ENCODE results near the gene ADARB2.

ADARB2 gene

GRCh38 chr10:1210667-1211066 is 526.7 kb downstream of the ADARB2 start:
- Histone ChIP-seq H4K20me1 (ENCODE audit: control insufficient read depth, insufficient read depth, low read depth, low read length) (no peaks in the 10 kb centered on the region), H3F3A (ENCODE audit: control insufficient read depth, insufficient read depth) (no peaks in the 10 kb centered on the region), H3K27me3 (ENCODE audit: control insufficient read depth, low read length) (no peaks in the 10 kb centered on the region), H3K4me1 (ENCODE audit: control insufficient read depth, low read length) (no peaks in the 10 kb centered on the region), H3K79me2 (ENCODE audit: control insufficient read depth, low read length) (no peaks in the 10 kb centered on the region), H3K4me3 (ENCODE audit: low read length) (no peak overlapping the region), H3K36me3 (ENCODE audit: control insufficient read depth, low read length) (no peaks in the 10 kb centered on the region), H3K9me2 (replicated peaks; ENCODE audit: control insufficient read depth, low read length) (no peaks in the 10 kb centered on the region), H3K9me3 (ENCODE audit: control insufficient read depth, insufficient read depth, low read length) (no peaks in the 10 kb centered on the region), H3K27ac (ENCODE audit: low read depth, low read length) (no peak overlapping the region), H3K4me2 (ENCODE audit: low read length) (no peak overlapping the region)
- TF ChIP-seq CTCF (IDR thresholded peaks at IDR 0.05; ENCODE audit: low read depth, low read length, poor library complexity, severe bottlenecking) (no peak), EZH2phosphoT487 (IDR thresholded peaks at IDR 0.05; ENCODE audit: borderline replicate concordance, low read length) (no peak)

- H3K9me2 ChIP-seq (replicated peaks; ENCODE audit: control insufficient read depth, low read length) = no peaks in the 10 kb centered on the region
These were observed 527.9 kb downstream of the ADARB2 start for GRCh38 chr10:1209355-1209979.

GRCh38 chr10:1208366-1209311 is 528.7 kb downstream of the ADARB2 start:
- no peaks in the 10 kb centered on the region for H4K20me1 ChIP-seq (ENCODE audit: control insufficient read depth, insufficient read depth, low read depth, low read length)
- TF ChIP-seq CTCF (IDR thresholded peaks at IDR 0.05; ENCODE audit: low read depth, low read length, poor library complexity, severe bottlenecking) (no peak), EZH2phosphoT487 (IDR thresholded peaks at IDR 0.05; ENCODE audit: borderline replicate concordance, low read length) (no peak)

More at GRCh38 chr10:1209355-1209979, 527.9 kb downstream of the ADARB2 start:
- Histone ChIP-seq H3K9me3 (ENCODE audit: control insufficient read depth, insufficient read depth, low read length) (no peaks in the 10 kb centered on the region), H3K27me3 (ENCODE audit: control insufficient read depth, low read length) (no peaks in the 10 kb centered on the region), H3K79me2 (ENCODE audit: control insufficient read depth, low read length) (no peaks in the 10 kb centered on the region), H3K27ac (ENCODE audit: low read depth, low read length) (no peak overlapping the region), H3K4me2 (ENCODE audit: low read length) (no peak overlapping the region), H3K4me3 (ENCODE audit: low read length) (no peak overlapping the region), H3K4me1 (ENCODE audit: control insufficient read depth, low read length) (no peaks in the 10 kb centered on the region), H3F3A (ENCODE audit: control insufficient read depth, insufficient read depth) (no peaks in the 10 kb centered on the region), H4K20me1 (ENCODE audit: control insufficient read depth, insufficient read depth, low read depth, low read length) (no peaks in the 10 kb centered on the region), H3K36me3 (ENCODE audit: control insufficient read depth, low read length) (no peaks in the 10 kb centered on the region)
- no peak for TF ChIP-seq CTCF (IDR thresholded peaks at IDR 0.05; ENCODE audit: low read depth, low read length, poor library complexity, severe bottlenecking)

More at GRCh38 chr10:1208366-1209311, 528.7 kb downstream of the ADARB2 start:
- Histone ChIP-seq H3F3A (ENCODE audit: control insufficient read depth, insufficient read depth) (no peaks in the 10 kb centered on the region), H3K9me2 (replicated peaks; ENCODE audit: control insufficient read depth, low read length) (no peaks in the 10 kb centered on the region), H3K36me3 (ENCODE audit: control insufficient read depth, low read length) (no peaks in the 10 kb centered on the region), H3K4me1 (ENCODE audit: control insufficient read depth, low read length) (no peaks in the 10 kb centered on the region), H3K4me2 (ENCODE audit: low read length) (no peak overlapping the region), H3K27me3 (ENCODE audit: control insufficient read depth, low read length) (no peaks in the 10 kb centered on the region), H3K27ac (ENCODE audit: low read depth, low read length) (no peak overlapping the region), H3K9me3 (ENCODE audit: control insufficient read depth, insufficient read depth, low read length) (no peaks in the 10 kb centered on the region), H3K79me2 (ENCODE audit: control insufficient read depth, low read length) (no peaks in the 10 kb centered on the region), H3K4me3 (ENCODE audit: low read length) (no peak overlapping the region)

Measured in DOHH2 (cell line).